Suprapubic skin (tissue), 4 donors: ENCODE data around the gene STKLD1.

Experiments
- EP300 ChIP-seq: sonication (generic); formaldehyde crosslinking; IDR thresholded peaks from one replicate; pipeline ENCODE4 v1.6.1; 2017; ENCODE audit warnings: antibody characterized with exemption
- POLR2AphosphoS5 ChIP-seq, 3 donors: sonication (generic); formaldehyde crosslinking; IDR thresholded peaks; one replicate each; pipeline ENCODE4 v1.6.1; 2017; ENCODE audit warnings: antibody characterized with exemption in 3 of 3

DNA sequence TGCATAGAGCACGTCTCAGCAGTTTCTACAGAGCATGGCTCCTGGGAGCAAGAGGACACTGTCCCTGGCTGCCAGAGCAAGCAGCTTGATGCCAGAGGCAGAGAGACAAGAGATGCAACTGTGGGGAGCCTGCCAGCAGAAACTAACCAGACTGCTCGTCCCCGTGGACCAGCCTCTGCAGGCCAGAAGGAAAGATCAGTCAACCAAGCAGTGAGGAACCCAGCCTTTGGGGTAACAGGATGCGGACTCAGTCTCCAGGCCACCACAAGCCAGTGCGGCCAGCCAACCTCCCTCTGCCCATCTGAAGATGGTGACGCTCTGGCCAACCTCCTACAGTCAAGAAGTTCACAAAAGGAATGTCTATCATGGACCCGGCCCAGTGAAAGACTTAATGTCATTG is 4.0 kb upstream of the STKLD1 start:
- TF ChIP-seq EP300: no peak
- no peak for TF ChIP-seq POLR2AphosphoS5 (IDR thresholded peaks at IDR 0.05)
